Ammon's horn (tissue), 1 donor: ENCODE measurements around the gene ACER1.

Source experiments
- DNase-seq: peaks from one replicate; pipeline ENCODE4 v3.0.0-alpha.2; 2016; ENCODE audit warnings: low spot score

Gene ACER1

GRCh38 chr19:6267552-6268381 is 65.6 kb downstream of the ACER1 start:
- DNase-seq: no peak

- DNase-seq: no peak
Measured at GRCh38 chr19:6264803-6265202, 68.6 kb downstream of the ACER1 start.

- DNase-seq: no peak
Measured at GRCh38 chr19:6263735-6264444, 69.5 kb downstream of the ACER1 start.

GRCh38 chr19:6263306-6263705 is 70.1 kb downstream of the ACER1 start:
- DNase-seq: no peak

- DNase-seq: no peak
Measured at GRCh38 chr19:6262519-6262918, 70.9 kb downstream of the ACER1 start.

GRCh38 chr19:6261883-6262282 is 71.5 kb downstream of the ACER1 start:
- DNase-seq: no peak

GRCh38 chr19:6260912-6261650 is 72.3 kb downstream of the ACER1 start:
- no peak for DNase-seq

- no peak for DNase-seq
Measured at GRCh38 chr19:6260376-6260775, 73.0 kb downstream of the ACER1 start.

GRCh38 chr19:6259312-6259861 is 74.0 kb downstream of the ACER1 start:
- DNase-seq: no peak

GRCh38 chr19:6258812-6259311 is 74.5 kb downstream of the ACER1 start:
- no peak for DNase-seq
